Stimulated activated CD8-positive, alpha-beta memory T cell treated with anti-CD3 and anti-CD28 coated beads, Interleukin-7, amount 100 ng/mL, for 24 hours (primary cell): Measurements from ENCODE around the gene EFCAB6.

ENCODE experiments used
- DNase-seq: peaks from one replicate; pipeline ENCODE4 v3.0.0-alpha.2; 2020; ENCODE audit warnings: low read depth

Gene EFCAB6

DNA sequence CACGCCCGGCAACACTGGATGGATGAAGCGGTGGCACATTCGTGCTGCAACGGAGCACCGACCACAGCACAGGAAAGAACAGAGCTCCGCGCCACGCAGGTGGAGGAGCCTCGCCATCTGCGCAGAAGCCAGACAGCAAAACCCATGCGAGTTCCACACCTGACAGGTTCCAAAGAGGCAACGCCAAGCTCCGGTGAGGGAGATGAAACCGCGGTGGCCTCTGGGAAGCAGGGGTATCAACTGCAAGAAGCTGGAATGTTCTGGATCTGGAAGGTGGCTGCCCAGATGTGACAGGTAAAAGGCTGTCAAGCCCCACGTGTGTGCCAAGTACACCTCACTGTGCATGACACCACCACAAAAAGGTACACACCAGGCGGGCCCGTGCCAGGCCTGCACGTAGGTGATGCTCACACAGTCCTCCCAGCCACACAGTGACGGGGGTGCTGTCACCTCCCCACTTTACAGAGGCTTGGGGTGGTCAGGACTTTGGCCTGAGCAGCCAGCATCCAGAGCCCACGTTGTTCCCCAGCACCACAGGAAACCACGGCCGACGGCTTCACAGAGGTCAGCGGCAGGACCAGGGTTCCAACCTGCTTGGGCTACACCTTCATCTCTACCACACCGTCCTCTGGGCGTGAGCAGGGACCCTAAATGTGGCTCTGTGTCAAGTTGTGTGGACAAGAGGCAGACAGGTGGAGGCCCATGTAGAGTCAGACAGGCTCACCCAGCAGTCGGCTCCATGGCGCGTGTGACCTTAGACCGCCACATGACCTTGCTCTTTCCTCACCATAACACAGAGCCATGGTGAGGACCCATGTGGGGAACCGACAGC lies 19.7 kb upstream of the EFCAB6 start:
- no peak for DNase-seq

DNA sequence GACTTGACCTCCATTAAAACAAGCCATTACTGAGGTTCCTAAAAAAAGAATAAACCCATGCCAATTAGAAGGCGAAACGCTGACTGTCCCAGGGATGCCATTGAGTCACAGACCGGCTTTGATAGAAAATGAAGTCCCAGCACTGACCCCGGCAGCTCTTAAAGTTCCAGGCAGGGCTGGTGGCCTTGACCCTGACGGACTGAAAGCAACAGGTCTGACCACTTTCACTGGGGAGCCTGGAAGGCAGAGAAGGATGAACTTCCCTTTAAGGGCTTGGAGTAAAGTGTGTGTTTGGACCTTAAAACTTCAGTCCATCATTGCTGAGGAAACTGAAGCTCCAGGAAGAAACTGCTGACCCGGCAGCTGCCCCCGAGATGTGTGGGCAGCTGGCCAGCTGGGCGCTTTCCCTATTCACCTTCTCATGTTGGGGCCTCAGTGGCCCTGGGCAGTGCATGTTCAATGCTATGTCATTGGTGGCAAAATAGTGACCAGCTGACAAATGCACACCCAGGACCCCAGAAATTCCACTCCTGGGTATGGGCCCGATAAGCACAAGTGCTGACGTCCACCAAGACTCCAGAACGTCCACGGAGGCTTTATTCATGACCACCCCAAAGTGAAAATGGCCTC lies 18.9 kb upstream of the EFCAB6 start:
- no peak for DNase-seq

DNA sequence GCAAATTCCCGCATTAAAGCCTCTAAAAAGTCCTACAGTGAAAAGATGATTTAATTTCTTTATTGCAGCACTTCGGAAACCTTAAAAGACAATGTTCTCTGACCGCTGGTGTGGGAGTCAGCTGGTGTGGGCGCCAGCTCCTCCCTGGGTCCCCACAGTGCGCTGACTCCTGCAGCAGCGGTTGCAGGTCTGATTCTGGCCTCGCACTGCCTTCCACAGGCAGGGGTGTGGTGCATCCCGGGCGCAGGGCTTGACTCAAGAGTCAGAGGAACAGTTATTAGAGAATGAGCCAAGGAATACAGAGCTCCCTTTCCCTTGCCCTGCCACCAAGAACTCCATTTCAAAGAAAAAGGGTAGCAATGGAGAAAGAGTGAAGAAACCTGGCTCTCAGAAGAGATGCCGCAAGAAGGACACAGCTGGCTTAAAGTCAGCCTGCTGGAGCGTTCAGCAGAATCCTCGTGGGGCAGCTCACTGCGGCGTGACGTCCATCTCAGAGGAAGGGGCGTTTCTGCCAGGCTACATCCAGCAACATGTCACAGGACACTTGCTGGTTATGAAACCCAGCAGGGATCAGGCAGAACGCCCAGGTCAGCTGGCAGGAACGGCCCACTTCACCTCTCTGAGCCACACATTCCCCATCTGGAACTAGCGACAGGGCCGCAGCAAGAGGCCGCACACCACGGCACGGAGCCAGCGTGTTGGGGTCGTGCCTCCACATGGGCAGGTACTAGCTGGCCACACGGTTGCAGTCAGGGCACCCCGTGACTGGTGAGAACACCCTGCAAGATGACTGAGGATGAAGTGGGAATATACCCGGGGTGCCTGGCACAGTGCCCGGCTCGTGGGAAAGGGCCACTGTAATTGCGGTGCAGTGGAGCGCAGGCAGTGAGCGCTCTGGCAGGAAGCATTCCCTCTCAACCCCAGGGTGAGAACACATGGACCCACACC lies 18.1 kb upstream of the EFCAB6 start:
- no peak for DNase-seq

DNA sequence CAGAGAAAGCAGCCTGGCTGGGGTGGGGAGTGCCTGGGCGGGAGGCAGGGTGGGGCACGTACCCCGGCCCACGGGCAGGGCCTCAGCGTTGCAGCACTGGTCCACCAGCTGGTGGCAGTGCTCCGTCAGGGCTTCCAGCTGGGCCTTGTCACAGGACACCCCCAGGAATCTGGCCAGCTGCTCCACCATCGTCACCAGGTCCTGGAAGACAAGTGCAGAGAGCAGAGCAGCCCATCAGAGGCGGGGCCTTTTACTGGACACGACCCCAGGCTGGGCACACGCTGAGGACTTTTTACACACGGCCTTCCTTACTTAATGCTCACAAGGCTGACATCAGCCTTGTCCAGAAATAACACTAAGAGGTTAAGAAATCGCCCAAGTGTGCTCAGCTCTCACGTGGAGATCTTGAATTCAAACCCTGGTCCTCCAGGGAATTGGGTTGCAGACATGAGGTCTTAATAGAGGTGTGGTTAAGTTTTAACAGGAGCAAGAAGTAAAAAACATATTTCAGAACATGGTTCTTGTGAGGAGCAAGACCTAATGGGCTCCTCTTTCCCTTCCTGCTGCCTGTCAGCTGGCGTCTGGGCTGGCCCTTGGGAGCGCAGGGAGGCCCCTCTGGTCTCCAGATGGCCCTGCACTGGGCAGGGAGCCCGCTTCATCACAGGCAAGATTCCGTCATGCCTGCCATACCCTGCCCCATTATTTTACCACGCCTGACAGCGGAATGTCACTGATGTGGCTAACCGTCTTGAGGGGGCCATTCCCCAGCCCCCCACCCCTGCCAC lies 17.1 kb upstream of the EFCAB6 start:
- no peak for DNase-seq

DNA sequence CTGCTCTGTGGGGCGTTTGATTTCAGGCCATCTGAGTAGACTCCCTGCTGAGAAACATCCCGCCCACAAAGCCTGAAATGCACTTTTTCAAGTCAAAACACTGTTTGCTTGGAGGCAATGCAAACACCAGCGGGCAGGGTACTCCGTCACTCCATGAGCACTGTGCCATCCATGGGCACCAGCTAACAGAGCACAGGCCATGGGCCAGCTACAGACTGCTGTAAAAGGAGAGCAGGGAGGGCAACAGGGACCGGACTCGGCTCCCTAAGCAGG lies 16.6 kb upstream of the EFCAB6 start:
- DNase-seq, result no peak

DNA sequence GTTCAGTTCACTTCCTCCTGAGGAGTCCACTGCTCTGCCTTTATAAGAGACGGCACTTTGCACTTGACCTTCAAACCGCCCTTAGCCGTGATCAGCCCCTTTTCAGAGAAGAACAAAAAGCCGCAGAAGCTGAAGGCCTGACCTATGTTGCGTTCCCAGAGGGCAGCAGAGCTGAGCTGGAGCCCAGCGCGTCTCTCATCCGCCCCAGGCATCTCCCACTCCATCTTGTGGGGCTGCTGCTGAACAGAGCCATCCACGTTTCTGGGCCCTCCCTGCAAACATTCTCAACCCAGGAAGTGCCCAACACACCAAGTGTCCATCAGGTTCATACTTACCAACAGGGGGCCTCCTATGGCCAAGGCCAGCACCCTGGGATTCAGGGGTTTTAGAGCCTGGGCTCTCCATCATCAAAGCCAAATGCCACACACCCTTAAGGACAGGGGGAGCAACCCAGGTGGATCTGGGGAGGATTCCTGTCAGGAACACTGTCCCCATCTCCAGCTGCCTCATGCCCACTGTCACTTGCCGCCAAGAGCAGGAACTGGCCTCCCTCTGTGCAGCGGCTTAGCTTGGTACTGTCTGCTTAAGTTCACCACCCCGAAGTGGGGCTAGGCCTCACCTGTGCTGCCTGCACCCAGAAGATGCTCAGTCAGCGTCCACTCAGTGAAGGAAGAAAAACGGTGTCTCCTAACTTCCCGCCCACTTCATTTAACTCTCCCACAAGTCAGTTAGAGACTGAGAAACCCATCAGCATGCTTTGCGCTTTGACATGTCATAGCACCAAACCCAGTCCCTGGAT lies 16.0 kb upstream of the EFCAB6 start:
- no peak for DNase-seq

DNA sequence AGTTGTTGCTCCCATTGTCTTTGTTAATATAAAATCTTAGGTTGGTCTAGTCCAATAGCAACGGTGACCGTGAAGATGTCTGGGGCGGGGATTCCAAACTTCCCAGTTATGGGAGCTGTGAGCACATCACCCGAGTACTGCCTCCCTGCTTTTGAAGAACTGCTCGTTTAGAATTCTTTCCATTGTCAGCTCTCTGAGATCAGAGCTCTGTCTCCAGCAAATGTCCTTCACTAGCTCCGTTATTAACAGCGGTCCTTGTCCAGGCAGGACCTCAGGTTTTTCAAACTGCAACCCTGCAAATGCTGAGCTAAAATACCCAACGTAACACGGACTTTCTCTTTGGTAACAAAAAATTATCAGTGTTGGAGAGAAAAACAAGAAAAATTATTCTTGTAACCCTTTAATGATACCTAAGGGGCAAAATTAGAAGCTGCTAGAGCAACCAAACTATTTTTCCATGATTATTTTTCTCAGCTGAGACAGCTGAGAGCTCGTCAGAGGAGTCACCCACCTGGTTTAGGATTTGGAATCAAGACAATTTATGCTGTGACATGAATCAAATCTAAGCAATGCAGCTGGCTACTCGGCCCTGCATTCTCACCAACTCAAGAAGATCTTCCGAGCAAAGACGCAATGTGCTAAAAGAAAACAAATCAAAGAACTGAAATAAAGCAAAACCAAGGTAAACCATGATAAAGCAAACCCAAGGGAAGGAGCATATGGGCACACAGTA lies 15.1 kb upstream of the EFCAB6 start:
- no peak for DNase-seq

DNA sequence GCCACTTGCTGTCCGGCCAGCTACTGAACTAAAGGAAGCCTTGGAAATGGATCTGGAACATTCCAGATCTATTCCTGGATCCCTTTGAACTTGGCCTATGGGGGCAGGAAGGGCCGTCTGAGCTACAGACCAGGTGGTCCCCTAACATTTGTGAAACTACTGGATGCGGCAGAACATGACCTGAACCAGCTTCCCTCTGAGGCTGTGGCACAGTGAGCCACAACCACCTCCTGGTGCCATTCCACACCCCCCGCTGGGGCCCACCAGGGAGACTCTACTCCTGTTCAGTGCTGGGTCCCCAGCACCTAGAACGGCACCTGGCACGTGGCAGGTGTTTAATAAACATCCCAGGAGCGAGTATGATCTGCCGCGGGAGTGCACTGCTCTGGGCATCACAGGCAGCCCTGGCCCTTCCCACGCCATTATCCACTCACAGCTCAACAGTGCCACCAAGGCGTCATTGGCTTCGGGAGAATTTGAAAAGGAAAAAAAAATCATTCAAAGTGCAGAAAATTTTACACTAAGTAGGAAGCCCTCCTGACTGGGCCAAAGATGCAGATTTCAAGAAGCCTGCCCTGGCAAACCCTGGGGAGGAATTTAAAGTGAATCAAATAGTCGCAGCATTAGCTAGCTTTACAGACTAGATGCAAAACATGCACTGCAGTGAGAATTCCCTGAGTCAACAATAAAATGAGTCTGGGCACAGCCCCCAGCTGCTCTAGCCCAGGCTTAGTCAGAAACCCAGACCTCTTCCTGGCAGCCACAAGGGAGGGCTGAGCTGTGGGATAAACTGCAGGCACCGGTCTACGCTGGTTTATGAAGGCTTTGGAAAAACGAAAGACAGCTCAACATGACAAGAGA lies 14.3 kb upstream of the EFCAB6 start:
- no peak for DNase-seq

DNA sequence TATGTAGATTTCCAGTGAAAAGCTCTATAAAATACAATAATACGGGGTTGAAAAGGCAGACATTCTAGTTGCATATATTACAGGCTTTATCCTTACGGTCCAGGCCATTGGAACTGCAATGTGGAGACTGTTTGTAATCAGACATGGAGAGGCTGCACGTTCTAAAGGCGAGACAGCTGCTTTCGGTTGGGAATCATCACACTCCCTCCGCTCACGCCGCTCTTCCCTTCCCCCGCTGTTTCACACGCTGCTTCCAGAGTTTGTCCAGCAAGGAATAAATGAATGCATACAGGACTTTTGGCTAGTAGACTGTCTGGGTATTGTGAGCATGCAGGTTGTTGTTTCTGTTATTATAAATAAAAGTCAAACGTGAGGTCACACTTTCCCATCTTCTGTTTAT lies 13.5 kb upstream of the EFCAB6 start:
- DNase-seq, result no peak

DNA sequence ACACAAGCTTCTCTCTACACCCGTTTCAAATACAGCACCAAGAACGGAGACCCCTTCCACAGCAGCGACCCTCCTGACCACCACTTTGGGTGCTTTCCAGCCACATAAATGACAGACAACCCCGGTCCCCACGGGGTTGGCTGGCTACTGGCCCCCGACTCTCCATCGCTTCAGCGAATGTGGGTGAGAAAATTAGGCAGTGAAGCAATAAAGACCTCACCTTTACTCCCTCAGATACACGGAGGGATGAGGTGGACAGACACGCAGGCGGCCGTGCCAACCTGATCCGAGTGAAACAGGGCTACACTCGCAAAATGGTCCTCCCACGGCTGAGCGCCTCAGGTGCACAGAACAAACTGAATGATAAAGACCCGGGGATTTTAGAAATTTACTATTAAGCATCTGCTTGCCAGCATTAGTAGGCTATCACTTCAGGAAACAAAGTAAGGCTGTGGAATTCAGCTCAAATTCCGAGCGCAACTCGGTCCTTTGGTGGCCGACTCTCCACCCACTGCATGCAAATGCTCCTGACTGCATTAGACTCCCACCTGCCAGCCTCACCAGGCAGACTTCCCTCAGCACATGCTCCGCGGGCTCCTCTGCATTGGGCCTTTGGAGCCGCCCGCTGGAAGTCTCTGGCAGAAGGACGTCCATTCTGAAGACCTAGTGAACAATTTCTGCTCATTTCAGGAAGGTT lies 12.8 kb upstream of the EFCAB6 start:
- DNase-seq, result no peak

DNA sequence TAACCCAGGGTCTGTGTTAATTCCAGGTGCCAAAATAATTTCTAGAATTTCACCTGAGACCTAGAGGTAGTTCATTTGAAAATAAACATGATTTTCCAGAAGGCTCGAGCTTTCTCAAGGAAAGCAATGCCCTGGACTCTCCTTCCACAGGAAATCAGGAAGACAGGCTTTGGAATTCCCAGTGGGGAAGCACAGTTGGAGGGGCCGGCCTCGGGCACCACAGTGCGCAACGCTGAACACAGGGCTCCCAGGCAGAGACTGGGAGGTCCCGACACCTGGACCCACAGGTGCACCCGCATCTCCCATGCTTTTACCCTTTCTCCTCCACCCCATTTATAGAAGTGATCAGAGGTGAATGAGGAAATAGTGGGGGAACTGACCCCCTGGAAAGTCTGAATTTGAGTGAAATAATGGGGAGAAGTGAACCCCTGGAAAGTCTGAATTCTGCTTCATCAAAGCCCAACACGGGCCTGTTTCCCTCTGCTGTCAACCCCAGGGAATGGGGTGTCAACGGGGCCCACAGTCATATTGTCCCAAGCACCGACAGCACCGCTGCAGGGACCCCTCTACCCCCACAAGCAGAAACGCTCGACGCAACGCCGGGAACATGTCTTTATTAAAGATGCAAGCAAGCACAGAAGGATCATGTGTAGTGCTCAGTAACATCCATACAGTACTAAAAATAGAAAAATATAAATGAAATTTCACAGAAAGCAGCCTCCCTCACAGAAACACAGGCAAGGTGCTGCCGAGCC lies 12.0 kb upstream of the EFCAB6 start:
- no peak for DNase-seq

DNA sequence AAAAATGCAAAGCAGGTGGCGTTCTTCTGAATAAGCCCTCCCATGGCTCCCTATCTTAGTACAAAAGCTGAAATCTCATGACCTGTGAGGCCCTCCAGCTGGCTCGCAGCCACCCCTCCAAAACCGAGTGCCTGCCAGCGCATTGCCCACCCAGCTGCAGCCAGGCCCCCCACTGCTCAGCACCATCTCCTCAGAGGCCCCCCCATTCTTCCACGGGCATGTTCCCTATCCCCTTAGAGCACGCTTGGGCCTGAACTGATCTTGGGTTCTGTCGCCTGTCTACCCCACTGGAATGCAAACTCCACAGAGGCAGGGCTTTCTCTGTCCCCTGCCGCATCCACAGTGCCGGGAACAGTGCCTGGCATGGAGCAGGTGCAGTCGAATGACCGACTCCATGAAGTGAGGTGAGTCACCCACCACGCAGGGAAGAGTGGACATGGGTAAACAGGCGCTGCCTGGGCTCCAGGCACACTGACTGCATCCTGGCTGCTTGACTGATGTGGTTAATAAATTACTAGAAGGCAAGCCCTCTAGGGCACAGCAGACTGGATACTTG lies 11.3 kb upstream of the EFCAB6 start:
- no peak for DNase-seq

DNA sequence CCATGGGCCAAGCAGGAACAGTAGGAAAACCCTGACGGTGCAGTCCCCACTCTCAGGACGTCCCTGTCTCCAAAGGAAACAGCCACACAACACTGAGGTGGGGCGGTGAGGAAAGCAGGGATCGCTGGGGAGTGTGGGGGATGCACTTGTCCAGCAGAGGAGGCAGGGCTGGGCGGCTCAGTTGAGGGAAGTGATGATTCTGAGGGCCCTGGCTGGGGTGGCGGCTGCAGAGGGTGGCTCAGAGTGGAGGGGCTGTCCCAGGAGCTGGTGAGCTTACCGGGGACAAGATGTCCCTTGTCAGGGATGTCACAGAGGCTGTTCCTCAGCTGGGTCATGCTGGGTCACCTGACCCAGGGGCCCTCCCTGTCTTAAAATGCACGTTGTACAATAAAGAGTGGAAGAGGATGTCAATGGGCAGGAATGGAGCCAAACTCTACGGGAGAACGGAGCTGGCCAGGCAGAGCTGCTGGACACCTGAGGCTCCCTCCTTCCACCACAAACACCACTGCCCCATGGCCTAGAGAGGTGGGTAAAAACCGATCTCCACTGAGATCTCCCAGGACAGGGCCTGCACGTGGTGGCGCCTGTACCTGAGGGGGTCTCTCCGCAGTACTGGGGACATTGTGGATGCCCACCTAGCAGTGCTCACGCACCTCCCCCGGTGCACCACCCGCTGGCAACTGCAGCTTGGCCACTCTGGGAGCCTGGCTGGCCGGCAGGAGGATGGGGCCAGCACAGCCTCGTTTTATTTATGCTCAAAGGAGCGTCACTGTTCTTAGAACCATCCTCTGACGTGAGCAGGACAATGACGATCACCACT lies 9.7 kb upstream of the EFCAB6 start:
- no peak for DNase-seq

DNA sequence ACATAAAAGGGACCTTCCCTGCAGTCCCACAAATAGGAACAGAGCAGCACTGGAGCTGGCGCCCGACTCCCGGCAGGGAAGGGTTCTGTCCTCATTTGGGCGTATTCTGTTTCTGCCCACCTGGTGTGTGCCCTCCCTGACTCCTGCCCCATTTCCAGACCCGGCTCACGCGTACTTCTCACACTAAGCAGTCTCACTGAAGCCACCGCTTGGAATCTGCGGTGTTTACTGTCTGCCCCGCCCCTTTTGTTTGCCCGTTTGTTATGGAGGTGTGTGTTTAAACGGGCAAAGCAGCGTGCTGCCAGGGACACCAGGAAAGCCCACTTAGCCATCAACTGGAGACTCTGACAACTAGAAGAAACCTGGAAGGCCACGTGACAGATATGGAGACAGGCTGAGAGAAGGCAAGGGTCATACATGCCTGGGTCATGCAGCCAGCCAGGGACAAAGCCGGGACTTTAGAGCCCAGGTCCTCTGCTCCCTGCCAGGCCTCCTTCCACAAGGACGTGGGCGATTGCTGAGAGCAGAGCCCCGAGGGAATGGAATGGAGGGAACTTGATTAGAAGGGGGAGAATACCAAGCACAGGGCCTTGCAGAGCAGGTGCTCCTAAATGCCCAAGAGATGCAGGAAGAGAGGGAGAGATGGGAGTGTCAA lies 8.7 kb upstream of the EFCAB6 start:
- DNase-seq, result no peak

DNA sequence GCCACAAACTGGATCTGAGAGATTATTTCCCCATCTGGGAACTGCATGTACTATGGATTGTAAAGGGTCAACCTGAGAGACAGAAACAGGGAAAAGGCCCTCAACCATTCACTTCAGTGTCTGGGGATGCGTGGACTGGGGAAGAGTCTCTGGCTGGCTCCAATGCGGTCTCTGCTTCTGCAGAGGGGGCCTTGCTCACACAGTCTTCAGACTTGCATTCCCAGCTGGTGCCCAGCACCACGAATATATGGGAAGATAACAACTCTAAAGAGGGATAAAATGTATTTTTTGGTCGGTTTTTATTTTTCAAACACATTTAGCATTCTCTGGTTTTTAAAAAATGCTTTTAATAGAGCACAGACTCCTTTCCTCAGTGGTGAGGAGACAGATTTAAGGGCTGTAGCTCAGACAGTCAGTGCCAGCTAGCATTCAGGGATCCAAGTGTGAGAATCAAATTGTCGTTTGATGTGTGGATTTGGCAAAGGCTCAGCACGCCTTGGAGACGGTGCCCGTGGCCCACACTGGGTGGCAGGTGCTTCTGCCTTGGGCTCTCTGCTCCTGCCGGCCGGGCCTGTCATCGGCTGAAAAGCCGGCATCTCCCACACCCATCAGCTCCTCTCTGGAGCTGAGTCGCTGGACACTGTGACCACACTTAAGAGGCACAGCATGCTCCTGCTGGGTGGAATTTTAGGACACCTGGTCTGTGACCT lies 8.0 kb upstream of the EFCAB6 start:
- no peak for DNase-seq

DNA sequence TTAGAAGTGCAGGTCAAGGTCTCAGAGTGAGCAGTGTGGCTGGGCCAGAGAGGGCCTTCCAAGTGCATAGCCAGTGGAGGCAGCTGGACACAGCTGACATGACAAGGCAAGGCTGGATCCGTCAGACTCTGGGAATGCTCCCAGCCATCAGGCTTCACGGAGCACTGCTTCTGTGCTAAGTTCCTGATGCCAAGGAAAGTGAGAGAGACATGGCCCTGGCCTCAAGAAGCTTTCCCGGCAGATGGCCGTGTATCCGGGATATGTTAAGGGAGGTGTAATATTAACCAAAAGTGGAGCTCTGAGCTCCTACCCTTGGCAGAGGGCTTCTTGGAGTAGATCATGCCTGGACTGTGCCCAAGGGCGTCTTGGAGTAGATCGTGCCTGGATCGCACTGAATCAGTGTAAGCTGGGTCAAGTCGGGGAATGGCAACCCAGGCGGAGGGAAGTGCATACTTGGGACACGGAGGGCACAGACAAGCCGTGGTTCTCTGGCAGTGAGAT lies 7.4 kb upstream of the EFCAB6 start:
- DNase-seq, result no peak
